GM21619 (cell line): ENCODE results near the gene PCYT1B.

ENCODE experiments used
- ATAC-seq: cut with Tn5 transposase; IDR thresholded peaks from one replicate; pipeline ENCODE4 v1.9.1; 2021; ENCODE audit not compliant: unreplicated experiment

PCYT1B gene

DNA sequence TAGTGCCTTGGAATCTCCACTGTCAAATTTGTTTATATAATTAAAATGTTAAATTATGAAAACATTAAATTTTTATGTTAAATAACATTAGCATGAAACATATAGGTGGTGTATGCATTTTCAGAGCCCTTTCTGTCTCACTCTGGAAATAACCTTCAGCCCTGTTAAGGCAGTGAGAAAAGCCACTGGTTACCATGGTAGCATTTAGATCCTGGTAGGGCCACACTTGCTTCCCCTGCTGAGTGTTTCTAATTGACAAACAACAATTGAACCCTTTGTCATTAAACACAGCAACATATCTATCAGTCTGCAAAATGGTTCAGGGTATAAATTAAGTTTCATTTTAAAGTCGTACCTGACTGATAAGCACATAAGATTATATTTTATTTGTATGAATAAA lies 118.5 kb downstream of the PCYT1B start:
- no peak for ATAC-seq

DNA sequence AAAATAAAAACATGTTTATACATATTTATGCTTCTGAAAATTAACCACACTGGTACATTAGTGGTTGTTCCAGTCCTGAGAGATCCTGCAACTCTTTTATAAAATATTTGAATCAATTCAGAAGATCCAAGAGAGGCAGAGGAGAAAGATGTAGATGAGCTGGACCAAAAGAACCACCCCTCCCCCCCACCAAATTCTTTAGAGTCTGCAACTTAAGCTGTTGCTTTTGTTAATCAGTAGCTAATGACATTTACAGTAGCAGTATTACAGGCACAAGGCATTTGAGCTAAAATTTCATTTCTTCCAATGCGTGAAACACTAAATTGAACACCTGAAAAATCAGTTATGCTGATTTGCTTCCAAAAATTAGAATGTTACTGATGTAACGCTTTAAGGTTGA lies 120.5 kb downstream of the PCYT1B start:
- no peak for ATAC-seq

DNA sequence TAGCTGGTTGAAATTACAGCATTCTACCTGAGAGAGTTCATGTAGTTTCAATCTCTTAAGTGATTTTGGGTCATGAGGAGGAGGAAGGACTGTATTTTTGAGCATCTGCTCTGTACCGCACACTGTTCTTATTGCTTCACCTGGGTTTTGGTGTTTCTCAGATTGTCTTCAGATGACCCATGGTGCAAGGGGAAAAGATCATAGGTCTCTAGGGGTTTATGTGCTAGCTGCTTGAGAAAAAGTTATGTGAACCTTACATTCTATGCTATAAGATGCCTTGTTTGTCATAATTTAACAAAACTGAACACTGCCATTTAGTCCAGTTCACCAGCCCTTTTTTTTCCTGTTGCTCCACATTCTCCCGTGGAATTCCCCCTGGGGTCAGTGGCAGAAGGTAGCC lies 121.7 kb downstream of the PCYT1B start:
- ATAC-seq, result no peak

DNA sequence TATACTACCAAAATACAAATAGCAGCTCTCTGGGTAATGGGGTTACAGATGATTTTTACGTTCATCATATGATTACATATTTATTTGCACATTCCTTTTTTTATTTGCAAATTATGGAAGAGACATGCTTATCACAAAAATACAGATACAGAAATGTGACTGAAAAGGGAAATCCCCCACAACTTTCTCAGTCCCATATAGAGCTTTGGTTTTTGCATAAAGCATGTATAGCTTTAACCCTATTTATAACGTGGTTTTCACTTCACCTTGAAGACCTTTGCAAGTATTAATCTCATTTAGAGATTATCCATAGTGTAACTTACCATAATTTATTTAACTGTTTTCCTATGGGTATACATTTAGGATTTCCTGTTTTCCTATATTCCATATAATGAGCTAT lies 126.7 kb downstream of the PCYT1B start:
- ATAC-seq, result no peak

DNA sequence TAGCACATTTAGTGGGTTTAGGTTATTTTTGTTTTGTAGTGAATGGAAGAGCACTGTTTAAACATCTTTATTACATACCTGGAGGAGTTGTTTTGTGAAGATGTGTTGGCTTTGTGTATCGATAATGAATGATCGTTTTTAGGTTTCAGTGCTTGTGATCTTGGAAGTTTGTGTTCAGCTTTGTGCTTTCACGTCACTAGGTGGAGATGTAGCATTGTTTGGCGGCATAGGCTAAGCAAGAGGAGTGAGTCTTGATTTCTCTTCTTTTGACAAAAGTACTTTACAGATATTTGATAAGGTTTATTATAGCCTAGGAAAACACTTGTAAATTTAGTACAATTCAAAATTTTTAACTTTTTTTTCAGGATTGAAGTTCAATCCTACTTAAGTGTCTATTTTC lies 131.7 kb downstream of the PCYT1B start:
- no peak for ATAC-seq

DNA sequence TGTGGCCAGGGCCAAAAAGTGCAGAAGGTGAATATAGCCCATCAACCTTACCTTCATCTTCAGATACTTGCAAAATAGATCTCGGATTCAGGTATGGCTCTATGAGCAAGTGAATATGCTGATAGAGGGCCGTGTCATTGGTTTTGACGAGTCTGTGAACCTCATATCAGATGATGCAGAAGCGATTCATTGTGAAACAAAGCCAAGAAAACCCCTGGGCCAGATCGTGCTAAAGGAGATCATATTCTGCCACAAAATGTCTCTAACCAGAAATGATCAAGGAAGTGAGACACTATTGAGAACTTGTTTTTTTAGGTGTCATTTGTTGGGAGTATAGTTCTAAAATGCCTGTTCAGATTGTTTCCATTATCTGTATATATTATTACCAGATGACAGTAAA lies 133.7 kb downstream of the PCYT1B start:
- ATAC-seq, result peak; percentile 98

DNA sequence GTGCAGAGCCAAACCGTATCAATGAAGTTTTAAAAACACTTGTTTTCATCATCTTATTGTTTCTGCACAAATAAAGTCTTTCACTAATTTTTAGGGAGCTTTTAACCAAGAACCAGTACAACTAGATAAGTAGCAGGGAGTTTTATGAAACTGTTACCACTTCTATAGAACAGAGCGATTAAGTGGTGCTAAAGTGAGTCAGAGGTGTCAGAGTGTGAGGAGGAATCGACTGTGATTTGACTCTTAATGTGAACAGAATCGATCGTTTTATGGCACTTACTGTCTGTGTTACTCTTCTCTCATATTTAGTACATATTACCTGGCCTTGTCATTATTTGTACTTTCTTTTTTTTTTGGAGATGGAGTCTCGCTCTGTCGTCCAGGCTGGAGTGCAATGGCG lies 138.8 kb downstream of the PCYT1B start:
- ATAC-seq, result no peak
